Brain microvascular endothelial cell (primary cell): Measurements from ENCODE around the gene ANK3.

ENCODE experiments used
- DNase-seq: peaks from one replicate; pipeline ENCODE4 v3.0.0-alpha.2; 2020
- H3K27ac ChIP-seq: fragments of 250-450 bp; sonication (Bioruptor Pico); 2 replicates; pipeline ENCODE4 v1.5.1; 2020; ENCODE audit warnings: mild to moderate bottlenecking, moderate library complexity
- H3K27me3 ChIP-seq: fragments of 250-450 bp; sonication (Bioruptor Pico); replicated peaks from 2 replicates; pipeline ENCODE4 v1.5.1; 2020; ENCODE audit warnings: mild to moderate bottlenecking
- H3K36me3 ChIP-seq: fragments of 250-450 bp; sonication (Bioruptor Pico); replicated peaks from 2 replicates; pipeline ENCODE4 v1.5.1; 2020; ENCODE audit warnings: mild to moderate bottlenecking
- H3K4me3 ChIP-seq: 2 replicates; pipeline ENCODE4 v1.5.1; 2011; ENCODE audit warnings: low read depth, mild to moderate bottlenecking, control low read depth, low read length, moderate library complexity
- CTCF ChIP-seq: IDR thresholded peaks from 2 replicates; pipeline ENCODE4 v1.5.1; 2011; ENCODE audit warnings: low read depth, mild to moderate bottlenecking, moderate library complexity, low read length, control low read depth, inconsistent platforms; ENCODE audit errors: missing control alignments
- in situ Hi-C: cut with HindIII; loops from 2 replicates; pipeline ENCODE4 v1.10.0; 2017; ENCODE audit warnings: low sequenced_read_pairs, low pct_ligation_motif_present

ANK3 gene

GRCh38 chr10:60389413-60390025 is at the start of gene ANK3:
Gene ANK3, minus strand, starts transcription at chr10:60389875. Its CDS starts 337 bp downstream, at chr10:60389538.
- Histone ChIP-seq H3K27me3 (no peaks in the 10 kb centered on the region), H3K27ac (no peak within 1 kb of the TSS), H3K4me3 (no peak within 1 kb of the TSS), H3K36me3 (no peaks in the 10 kb centered on the region)
- DNase-seq: no peak
- no peak for TF ChIP-seq CTCF
- in situ Hi-C loops: no loop called here

GRCh38 chr10:60434418-60435046 is 44.9 kb upstream of the ANK3 start:
- no peak overlapping the region for H3K4me3 ChIP-seq
- no peak overlapping the region for H3K27ac ChIP-seq
- H3K36me3 ChIP-seq: no peaks in the 10 kb centered on the region
- DNase-seq: peak; percentile 58
- in situ Hi-C loops: loop anchor here (25.0 kb wide), 2 partner anchors 222 to 322 kb away; no protein-coding TSS in a partner anchor
- TF ChIP-seq CTCF: peak; percentile 63
- H3K27me3 ChIP-seq: no peaks in the 10 kb centered on the region

- Histone ChIP-seq H3K27ac (peak overlapping the region; percentile 40), H3K36me3 (no peaks in the 10 kb centered on the region), H3K27me3 (no peaks in the 10 kb centered on the region), H3K4me3 (no peak overlapping the region)
- TF ChIP-seq CTCF: no peak
- peak; percentile 83 for DNase-seq
- in situ Hi-C loops: loop anchor here (25.0 kb wide), 2 partner anchors 221 to 321 kb away; no protein-coding TSS in a partner anchor
These were observed 44.0 kb upstream of the ANK3 start for GRCh38 chr10:60433684-60434083.

GRCh38 chr10:60430836-60431597 is 41.3 kb upstream of the ANK3 start:
- H3K27ac ChIP-seq: peak overlapping the region; percentile 85
- DNase-seq: no peak
- TF ChIP-seq CTCF: no peak
- in situ Hi-C loops: loop anchor here (25.0 kb wide), 2 partner anchors 219 to 319 kb away; no protein-coding TSS in a partner anchor
- H3K36me3 ChIP-seq: no peaks in the 10 kb centered on the region
- no peaks in the 10 kb centered on the region for H3K27me3 ChIP-seq
- no peak overlapping the region for H3K4me3 ChIP-seq

- in situ Hi-C loops: loop anchor here (25.0 kb wide), 2 partner anchors 218 to 318 kb away; no protein-coding TSS in a partner anchor
- H3K4me3 ChIP-seq: no peak overlapping the region
- no peak for TF ChIP-seq CTCF
- H3K27ac ChIP-seq: peak overlapping the region; percentile 85
- no peaks in the 10 kb centered on the region for H3K27me3 ChIP-seq
- no peaks in the 10 kb centered on the region for H3K36me3 ChIP-seq
- peak; percentile 82 for DNase-seq
These were observed 40.3 kb upstream of the ANK3 start for GRCh38 chr10:60430017-60430416.
